KMS-11 (cell line): ENCODE results near the gene RASSF5.

Source experiments
- H2AFZ ChIP-seq: fragments of 200-600 bp; sonication (generic); 2 replicates; pipeline ENCODE4 v1.6.1; 2016; ENCODE audit warnings: antibody characterized with exemption, mixed run types, low read depth
- H3K27ac ChIP-seq: fragments of 200-600 bp; sonication (generic); 2 replicates; pipeline ENCODE4 v1.6.1; 2016; ENCODE audit warnings: mild to moderate bottlenecking, mixed run types
- H3K27me3 ChIP-seq: fragments of 200-600 bp; sonication (generic); 2 replicates; pipeline ENCODE4 v1.6.1; 2017; ENCODE audit warnings: mild to moderate bottlenecking, low read depth, mixed run types, moderate library complexity; ENCODE audit not compliant: insufficient read depth
- H3K36me3 ChIP-seq: fragments of 200-600 bp; sonication (generic); 2 replicates; pipeline ENCODE4 v1.6.1; 2017; ENCODE audit warnings: mild to moderate bottlenecking, mixed run types; ENCODE audit not compliant: insufficient read depth
- H3K4me1 ChIP-seq: fragments of 200-600 bp; sonication (generic); 2 replicates; pipeline ENCODE4 v1.6.1; 2016; ENCODE audit warnings: mild to moderate bottlenecking, low read depth, mixed run types; ENCODE audit not compliant: poor library complexity, severe bottlenecking
- H3K4me2 ChIP-seq: fragments of 200-600 bp; sonication (generic); 2 replicates; pipeline ENCODE4 v1.7.0; 2016; ENCODE audit warnings: mild to moderate bottlenecking, mixed run types
- H3K4me3 ChIP-seq: fragments of 200-600 bp; sonication (generic); IDR thresholded peaks from 2 replicates; pipeline ENCODE4 v1.6.1; 2017; ENCODE audit warnings: low read depth, low read length, mixed read lengths; ENCODE audit not compliant: insufficient read depth
- H3K79me2 ChIP-seq: fragments of 200-600 bp; sonication (generic); 2 replicates; pipeline ENCODE4 v1.6.1; 2016; ENCODE audit warnings: low read depth, mixed run types; ENCODE audit not compliant: insufficient read depth
- H3K9ac ChIP-seq: fragments of 200-600 bp; sonication (generic); 2 replicates; pipeline ENCODE4 v1.6.1; 2016; ENCODE audit warnings: mild to moderate bottlenecking, mixed run types
- H4K20me1 ChIP-seq: fragments of 200-600 bp; sonication (generic); 2 replicates; pipeline ENCODE4 v1.6.1; 2016; ENCODE audit warnings: mild to moderate bottlenecking, mixed run types; ENCODE audit not compliant: insufficient read depth
- CTCF ChIP-seq: fragments of 200-600 bp; sonication (generic); conservative IDR thresholded peaks from 2 replicates; pipeline ENCODE4 v1.6.1; 2017; ENCODE audit warnings: low read depth, mild to moderate bottlenecking, antibody characterized with exemption, low read length, moderate library complexity, mixed read lengths

Gene RASSF5

DNA sequence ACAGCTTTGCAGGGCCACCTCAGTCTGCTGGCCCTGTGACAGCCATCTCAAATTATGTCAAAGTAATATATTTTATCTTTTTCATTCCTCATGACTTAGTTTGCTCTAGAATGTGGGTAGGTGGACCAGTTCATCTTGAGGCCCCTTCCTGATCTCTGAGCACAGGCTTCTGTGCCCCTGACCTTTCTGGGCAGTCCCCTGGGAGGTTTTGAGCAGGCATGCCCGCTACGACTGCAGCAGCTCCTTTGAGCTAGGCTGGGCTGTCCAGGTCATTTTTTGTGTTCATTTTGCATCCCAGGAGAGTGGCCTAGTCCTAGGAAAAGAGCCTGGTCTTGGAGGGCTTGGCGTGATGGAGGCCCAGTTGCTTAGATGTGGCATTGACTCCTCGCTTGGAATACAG lies 62.2 kb downstream of the RASSF5 start:
- no peak overlapping the region for H3K9ac ChIP-seq
- H3K4me1 ChIP-seq, result peaks cover 76% of the 10 kb centered on the region
- no peak overlapping the region for H3K27ac ChIP-seq
- H3K4me2 ChIP-seq, result no peak overlapping the region
- no peak overlapping the region for H3K4me3 ChIP-seq
- peaks cover 100% of the 10 kb centered on the region for H3K79me2 ChIP-seq
- peaks cover 31% of the 10 kb centered on the region for H4K20me1 ChIP-seq
- no peak for TF ChIP-seq CTCF
- no peaks in the 10 kb centered on the region for H3K27me3 ChIP-seq
- peaks cover 3% of the 10 kb centered on the region; the same call in 1 of the 2 replicates for H3K36me3 ChIP-seq
- no peak overlapping the region for H2AFZ ChIP-seq

DNA sequence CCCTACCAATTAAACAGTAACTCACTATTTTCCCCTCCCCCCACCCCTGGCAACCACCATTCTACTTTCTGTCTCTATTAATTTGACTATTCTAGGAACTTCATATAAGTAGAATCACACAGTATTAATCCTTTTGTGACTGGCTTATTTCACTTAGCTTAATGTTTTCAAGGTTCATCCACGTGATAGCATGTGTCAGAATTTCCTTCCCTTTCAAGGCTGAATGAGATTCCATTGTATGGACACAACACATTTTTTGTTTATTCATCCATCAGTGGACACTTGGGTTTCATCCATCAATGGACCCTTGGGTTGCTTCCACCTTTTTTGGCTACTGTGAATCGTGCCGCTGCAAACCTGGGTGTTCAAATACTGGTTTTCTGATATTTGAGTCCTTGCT lies 63.2 kb downstream of the RASSF5 start:
- Histone ChIP-seq H3K4me1 (peaks cover 76% of the 10 kb centered on the region), H2AFZ (no peak overlapping the region), H3K36me3 (peaks cover 3% of the 10 kb centered on the region; the same call in 1 of the 2 replicates), H3K27ac (no peak overlapping the region), H4K20me1 (peaks cover 41% of the 10 kb centered on the region), H3K4me2 (no peak overlapping the region), H3K4me3 (no peak overlapping the region), H3K79me2 (peaks cover 100% of the 10 kb centered on the region), H3K9ac (no peak overlapping the region), H3K27me3 (no peaks in the 10 kb centered on the region)
- no peak for TF ChIP-seq CTCF

DNA sequence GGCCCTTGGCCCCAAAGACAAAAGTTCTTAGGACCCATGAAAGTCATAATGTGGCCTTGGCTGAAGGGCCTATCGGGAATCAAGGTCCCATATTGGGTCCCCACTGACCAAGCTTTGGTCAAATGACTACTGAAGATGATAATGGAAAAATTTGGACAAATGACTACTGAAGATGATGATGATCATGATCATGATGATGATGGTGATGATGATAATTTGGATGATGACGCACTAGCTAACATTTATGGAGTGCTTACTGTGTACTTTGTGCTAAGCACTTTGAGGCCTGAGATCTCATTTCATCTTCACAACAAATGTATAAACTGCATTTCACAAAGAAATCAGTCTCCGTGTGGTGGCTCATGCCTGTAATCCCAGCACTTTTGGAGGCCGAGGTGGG lies 65.5 kb downstream of the RASSF5 start:
- no peaks in the 10 kb centered on the region for H3K27me3 ChIP-seq
- peaks cover 3% of the 10 kb centered on the region; the same call in 1 of the 2 replicates for H3K36me3 ChIP-seq
- no peak overlapping the region for H3K4me3 ChIP-seq
- peaks cover 100% of the 10 kb centered on the region for H3K79me2 ChIP-seq
- no peak for TF ChIP-seq CTCF
- H3K9ac ChIP-seq, result no peak overlapping the region
- no peak overlapping the region for H2AFZ ChIP-seq
- peaks cover 48% of the 10 kb centered on the region for H4K20me1 ChIP-seq
- H3K4me1 ChIP-seq, result peaks cover 73% of the 10 kb centered on the region
- no peak overlapping the region for H3K4me2 ChIP-seq
- no peak overlapping the region for H3K27ac ChIP-seq

GRCh38 chr1:206573319-206573718 lies 66.0 kb downstream of the RASSF5 start:
- TF ChIP-seq CTCF, result no peak
- Histone ChIP-seq H3K9ac (no peak overlapping the region), H4K20me1 (peaks cover 48% of the 10 kb centered on the region), H2AFZ (no peak overlapping the region), H3K4me3 (no peak overlapping the region), H3K36me3 (peaks cover 3% of the 10 kb centered on the region; the same call in 1 of the 2 replicates), H3K4me2 (no peak overlapping the region), H3K79me2 (peaks cover 100% of the 10 kb centered on the region), H3K4me1 (peaks cover 68% of the 10 kb centered on the region), H3K27me3 (no peaks in the 10 kb centered on the region), H3K27ac (no peak overlapping the region)
